ENCODE measurements around the gene ZMYND8.
A peak's percentile ranks its signal among the peaks of the same experiment; 100 is the strongest.

The ZMYND8 gene

GRCh38 chr20:47305667-47306066 is 50.8 kb downstream of the ZMYND8 start:
- Histone ChIP-seq H3K4me1 (ENCODE audit: control insufficient read depth, insufficient read depth, low read length) (peaks cover 38% of the 10 kb centered on the region), H3K27me3 (ENCODE audit: control insufficient read depth in 1 of 2, insufficient read depth in 2 of 2, low read length in 2 of 2) (no peaks in the 10 kb centered on the region), H3K9ac (ENCODE audit: low read length in 2 of 2) (no peak overlapping the region), H3K4me3 (ENCODE audit: low read length in 2 of 2) (no peak overlapping the region), H3K27ac (ENCODE audit: low read length) (no peak overlapping the region), H3K36me3 (ENCODE audit: control insufficient read depth in 2 of 2, insufficient read depth in 2 of 2, low read length in 2 of 2) (peaks cover 5 to 7% of the 10 kb centered on the region in 2 donors), H3K9me3 (ENCODE audit: control insufficient read depth in 2 of 2, low read length in 2 of 2) (no peaks in the 10 kb centered on the region)

GRCh38 chr20:47304287-47304686 is 52.2 kb downstream of the ZMYND8 start:
- H3K36me3 ChIP-seq (ENCODE audit: control insufficient read depth in 2 of 2, insufficient read depth in 2 of 2, low read length in 2 of 2): peaks cover 5 to 7% of the 10 kb centered on the region in 2 donors
- no peak overlapping the region for H3K4me3 ChIP-seq (ENCODE audit: low read length in 2 of 2)
- H3K9me3 ChIP-seq (ENCODE audit: control insufficient read depth in 2 of 2, low read length in 2 of 2): no peaks in the 10 kb centered on the region
- peaks cover 31% of the 10 kb centered on the region for H3K4me1 ChIP-seq (ENCODE audit: control insufficient read depth, insufficient read depth, low read length)
- peak overlapping the region; percentile 51 to 61 for H3K9ac ChIP-seq (ENCODE audit: low read length in 2 of 2)
- H3K27me3 ChIP-seq (ENCODE audit: control insufficient read depth in 1 of 2, insufficient read depth in 2 of 2, low read length in 2 of 2): no peaks in the 10 kb centered on the region
- peak overlapping the region; percentile 88 for H3K27ac ChIP-seq (ENCODE audit: low read length)

- Histone ChIP-seq H3K36me3 (ENCODE audit: control insufficient read depth in 2 of 2, insufficient read depth in 2 of 2, low read length in 2 of 2) (peaks cover 6 to 7% of the 10 kb centered on the region in 2 donors), H3K27ac (ENCODE audit: low read length) (peak overlapping the region; percentile 88), H3K27me3 (ENCODE audit: control insufficient read depth in 1 of 2, insufficient read depth in 2 of 2, low read length in 2 of 2) (no peaks in the 10 kb centered on the region), H3K9ac (ENCODE audit: low read length in 2 of 2) (peak overlapping the region in 1 of 2 donors; percentile 61), H3K9me3 (ENCODE audit: control insufficient read depth in 2 of 2, low read length in 2 of 2) (no peaks in the 10 kb centered on the region), H3K4me1 (ENCODE audit: control insufficient read depth, insufficient read depth, low read length) (peaks cover 27% of the 10 kb centered on the region), H3K4me3 (ENCODE audit: low read length in 2 of 2) (no peak overlapping the region)
These were observed 52.8 kb downstream of the ZMYND8 start for GRCh38 chr20:47303736-47304135.

GRCh38 chr20:47300071-47300470 is 56.4 kb downstream of the ZMYND8 start:
- no peaks in the 10 kb centered on the region for H3K27me3 ChIP-seq (ENCODE audit: control insufficient read depth in 1 of 2, insufficient read depth in 2 of 2, low read length in 2 of 2)
- no peak overlapping the region for H3K9ac ChIP-seq (ENCODE audit: low read length in 2 of 2)
- peaks cover 13 to 14% of the 10 kb centered on the region in 2 donors for H3K36me3 ChIP-seq (ENCODE audit: control insufficient read depth in 2 of 2, insufficient read depth in 2 of 2, low read length in 2 of 2)
- no peak overlapping the region for H3K27ac ChIP-seq (ENCODE audit: low read length)
- H3K4me1 ChIP-seq (ENCODE audit: control insufficient read depth, insufficient read depth, low read length): peaks cover 26% of the 10 kb centered on the region
- no peak overlapping the region for H3K4me3 ChIP-seq (ENCODE audit: low read length in 2 of 2)
- H3K9me3 ChIP-seq (ENCODE audit: control insufficient read depth in 2 of 2, low read length in 2 of 2): no peaks in the 10 kb centered on the region

GRCh38 chr20:47298624-47299023 is 57.9 kb downstream of the ZMYND8 start:
- Histone ChIP-seq H3K9me3 (ENCODE audit: control insufficient read depth in 2 of 2, low read length in 2 of 2) (no peaks in the 10 kb centered on the region), H3K4me1 (ENCODE audit: control insufficient read depth, insufficient read depth, low read length) (peaks cover 13% of the 10 kb centered on the region), H3K27ac (ENCODE audit: low read length) (no peak overlapping the region), H3K36me3 (ENCODE audit: control insufficient read depth in 2 of 2, insufficient read depth in 2 of 2, low read length in 2 of 2) (peaks cover 11 to 19% of the 10 kb centered on the region in 2 donors), H3K4me3 (ENCODE audit: low read length in 2 of 2) (no peak overlapping the region), H3K27me3 (ENCODE audit: control insufficient read depth in 1 of 2, insufficient read depth in 2 of 2, low read length in 2 of 2) (no peaks in the 10 kb centered on the region), H3K9ac (ENCODE audit: low read length in 2 of 2) (no peak overlapping the region)

GRCh38 chr20:47297746-47298145 is 58.8 kb downstream of the ZMYND8 start:
- Histone ChIP-seq H3K4me1 (ENCODE audit: control insufficient read depth, insufficient read depth, low read length) (peaks cover 4% of the 10 kb centered on the region), H3K27me3 (ENCODE audit: control insufficient read depth in 1 of 2, insufficient read depth in 2 of 2, low read length in 2 of 2) (no peaks in the 10 kb centered on the region), H3K4me3 (ENCODE audit: low read length in 2 of 2) (no peak overlapping the region), H3K27ac (ENCODE audit: low read length) (no peak overlapping the region), H3K36me3 (ENCODE audit: control insufficient read depth in 2 of 2, insufficient read depth in 2 of 2, low read length in 2 of 2) (peaks cover 11 to 24% of the 10 kb centered on the region in 2 donors), H3K9me3 (ENCODE audit: control insufficient read depth in 2 of 2, low read length in 2 of 2) (no peaks in the 10 kb centered on the region), H3K9ac (ENCODE audit: low read length in 2 of 2) (no peak overlapping the region)

- Histone ChIP-seq H3K27ac (ENCODE audit: low read length) (peak overlapping the region; percentile 49), H3K9ac (ENCODE audit: low read length in 2 of 2) (no peak overlapping the region), H3K27me3 (ENCODE audit: control insufficient read depth in 1 of 2, insufficient read depth in 2 of 2, low read length in 2 of 2) (no peaks in the 10 kb centered on the region), H3K36me3 (ENCODE audit: control insufficient read depth in 2 of 2, insufficient read depth in 2 of 2, low read length in 2 of 2) (peaks cover 11 to 24% of the 10 kb centered on the region in 2 donors), H3K9me3 (ENCODE audit: control insufficient read depth in 2 of 2, low read length in 2 of 2) (no peaks in the 10 kb centered on the region), H3K4me1 (ENCODE audit: control insufficient read depth, insufficient read depth, low read length) (peaks cover 4% of the 10 kb centered on the region), H3K4me3 (ENCODE audit: low read length in 2 of 2) (no peak overlapping the region)
These were observed 59.5 kb downstream of the ZMYND8 start for GRCh38 chr20:47296950-47297349.

- H3K4me3 ChIP-seq (ENCODE audit: low read length in 2 of 2): no peak overlapping the region
- no peaks in the 10 kb centered on the region for H3K27me3 ChIP-seq (ENCODE audit: control insufficient read depth in 1 of 2, insufficient read depth in 2 of 2, low read length in 2 of 2)
- peaks cover 4% of the 10 kb centered on the region for H3K4me1 ChIP-seq (ENCODE audit: control insufficient read depth, insufficient read depth, low read length)
- H3K36me3 ChIP-seq (ENCODE audit: control insufficient read depth in 2 of 2, insufficient read depth in 2 of 2, low read length in 2 of 2): peaks cover 16 to 33% of the 10 kb centered on the region in 2 donors
- peak overlapping the region; percentile 49 for H3K27ac ChIP-seq (ENCODE audit: low read length)
- no peak overlapping the region for H3K9ac ChIP-seq (ENCODE audit: low read length in 2 of 2)
- no peaks in the 10 kb centered on the region for H3K9me3 ChIP-seq (ENCODE audit: control insufficient read depth in 2 of 2, low read length in 2 of 2)
These were observed 60.5 kb downstream of the ZMYND8 start for GRCh38 chr20:47295921-47296426.

- no peak overlapping the region for H3K4me3 ChIP-seq (ENCODE audit: low read length in 2 of 2)
- H3K4me1 ChIP-seq (ENCODE audit: control insufficient read depth, insufficient read depth, low read length): peaks cover 4% of the 10 kb centered on the region
- no peak overlapping the region for H3K9ac ChIP-seq (ENCODE audit: low read length in 2 of 2)
- H3K36me3 ChIP-seq (ENCODE audit: control insufficient read depth in 2 of 2, insufficient read depth in 2 of 2, low read length in 2 of 2): peaks cover 16 to 34% of the 10 kb centered on the region in 2 donors
- H3K27me3 ChIP-seq (ENCODE audit: control insufficient read depth in 1 of 2, insufficient read depth in 2 of 2, low read length in 2 of 2): no peaks in the 10 kb centered on the region
- H3K27ac ChIP-seq (ENCODE audit: low read length): no peak overlapping the region
- H3K9me3 ChIP-seq (ENCODE audit: control insufficient read depth in 2 of 2, low read length in 2 of 2): no peaks in the 10 kb centered on the region
These were observed 61.2 kb downstream of the ZMYND8 start for GRCh38 chr20:47295129-47295813.

- Histone ChIP-seq H3K27me3 (ENCODE audit: control insufficient read depth in 1 of 2, insufficient read depth in 2 of 2, low read length in 2 of 2) (no peaks in the 10 kb centered on the region), H3K36me3 (ENCODE audit: control insufficient read depth in 2 of 2, insufficient read depth in 2 of 2, low read length in 2 of 2) (peaks cover 15 to 42% of the 10 kb centered on the region in 2 donors), H3K9ac (ENCODE audit: low read length in 2 of 2) (no peak overlapping the region), H3K4me3 (ENCODE audit: low read length in 2 of 2) (no peak overlapping the region), H3K4me1 (ENCODE audit: control insufficient read depth, insufficient read depth, low read length) (peaks cover 4% of the 10 kb centered on the region), H3K9me3 (ENCODE audit: control insufficient read depth in 2 of 2, low read length in 2 of 2) (no peaks in the 10 kb centered on the region), H3K27ac (ENCODE audit: low read length) (no peak overlapping the region)
These were observed 62.9 kb downstream of the ZMYND8 start for GRCh38 chr20:47293631-47294030.

- Histone ChIP-seq H3K27me3 (ENCODE audit: control insufficient read depth in 1 of 2, insufficient read depth in 2 of 2, low read length in 2 of 2) (no peaks in the 10 kb centered on the region), H3K4me3 (ENCODE audit: low read length in 2 of 2) (no peak overlapping the region), H3K9ac (ENCODE audit: low read length in 2 of 2) (no peak overlapping the region), H3K4me1 (ENCODE audit: control insufficient read depth, insufficient read depth, low read length) (peaks cover 4% of the 10 kb centered on the region), H3K36me3 (ENCODE audit: control insufficient read depth in 2 of 2, insufficient read depth in 2 of 2, low read length in 2 of 2) (peaks cover 9 to 35% of the 10 kb centered on the region in 2 donors), H3K27ac (ENCODE audit: low read length) (no peak overlapping the region), H3K9me3 (ENCODE audit: control insufficient read depth in 2 of 2, low read length in 2 of 2) (no peaks in the 10 kb centered on the region)
These were observed 63.9 kb downstream of the ZMYND8 start for GRCh38 chr20:47292581-47292980.
